ENCODE data around the gene RBBP6.

DNA sequence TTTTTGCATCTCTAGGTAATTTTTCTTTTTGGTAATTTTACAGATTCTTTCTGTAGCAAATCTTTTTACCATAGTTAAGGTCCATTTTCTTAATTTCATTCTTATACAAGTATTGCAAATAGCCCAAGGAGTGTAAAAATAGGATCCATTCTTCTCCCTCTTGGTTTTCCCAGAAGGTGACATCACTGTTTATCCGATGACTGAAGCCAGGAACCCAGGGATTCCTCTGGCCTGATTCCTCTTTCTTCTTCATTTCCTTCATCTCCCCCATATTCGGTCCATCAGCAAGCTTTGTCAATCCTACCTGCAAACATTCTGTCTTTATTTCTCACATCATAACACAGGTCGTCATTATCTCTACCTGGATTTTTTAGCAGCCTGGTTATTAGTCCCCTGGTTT is 5.3 kb downstream of the RBBP6 start:
- TF ChIP-seq YY1 (IDR thresholded peaks at IDR 0.05; ENCODE audit: insufficient read depth, insufficient read length) (no peak), ZNF274 (IDR thresholded peaks at IDR 0.05; ENCODE audit: low read depth, low read length) (no peak), SUZ12 (IDR thresholded peaks at IDR 0.05; ENCODE audit: extremely low read depth, insufficient read depth, insufficient read length) (no peak)

All from NT2/D1 (cell line).